DND-41 (cell line): Measurements from ENCODE around the gene WFIKKN2.

Experiments
- CTCF ChIP-seq: IDR thresholded peaks from 2 replicates; pipeline ENCODE4 v1.5.1; 2012; ENCODE audit warnings: borderline replicate concordance, low read length, moderate library complexity, mild to moderate bottlenecking; ENCODE audit not compliant: poor library complexity, severe bottlenecking; ENCODE audit errors: extremely low read depth
- EZH2 ChIP-seq: IDR thresholded peaks from 3 replicates; pipeline ENCODE4 v1.6.1; 2012; ENCODE audit warnings: borderline replicate concordance, low read depth, mild to moderate bottlenecking, moderate library complexity, low read length, inconsistent platforms; ENCODE audit not compliant: severe bottlenecking

- TF ChIP-seq CTCF (no peak), EZH2 (no peak)
Observed at GRCh38 chr17:50841277-50841948, 6.0 kb downstream of the WFIKKN2 start.
